Measurements from ENCODE around the gene SLC25A45.
A peak's percentile ranks its signal among the peaks of the same experiment; 100 is the strongest.

The SLC25A45 gene

GRCh38 chr11:65384301-65384889, 1.9 kb upstream of the SLC25A45 start:
- no peak for DNase-seq

DNA sequence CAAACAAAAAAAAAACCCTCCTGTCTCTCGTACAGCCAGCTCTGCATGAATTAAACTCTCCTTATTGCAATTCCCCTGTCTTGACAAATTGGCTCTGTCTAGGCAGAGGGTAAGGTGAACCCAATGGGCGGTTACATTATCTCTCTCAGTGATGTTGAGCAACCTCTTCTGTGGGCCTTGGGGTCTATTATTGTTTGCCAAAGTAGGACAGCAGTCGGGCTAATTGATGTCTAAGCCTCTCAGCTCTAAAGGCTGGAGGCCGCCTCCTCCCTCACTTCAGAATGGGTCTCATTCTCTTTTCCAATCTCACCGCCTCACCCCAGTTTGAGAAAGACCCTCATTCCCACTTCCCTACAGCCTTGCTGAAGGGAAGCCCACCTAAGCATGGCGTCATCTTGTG, 1.3 kb upstream of the SLC25A45 start:
- DNase-seq, result no peak

DNA sequence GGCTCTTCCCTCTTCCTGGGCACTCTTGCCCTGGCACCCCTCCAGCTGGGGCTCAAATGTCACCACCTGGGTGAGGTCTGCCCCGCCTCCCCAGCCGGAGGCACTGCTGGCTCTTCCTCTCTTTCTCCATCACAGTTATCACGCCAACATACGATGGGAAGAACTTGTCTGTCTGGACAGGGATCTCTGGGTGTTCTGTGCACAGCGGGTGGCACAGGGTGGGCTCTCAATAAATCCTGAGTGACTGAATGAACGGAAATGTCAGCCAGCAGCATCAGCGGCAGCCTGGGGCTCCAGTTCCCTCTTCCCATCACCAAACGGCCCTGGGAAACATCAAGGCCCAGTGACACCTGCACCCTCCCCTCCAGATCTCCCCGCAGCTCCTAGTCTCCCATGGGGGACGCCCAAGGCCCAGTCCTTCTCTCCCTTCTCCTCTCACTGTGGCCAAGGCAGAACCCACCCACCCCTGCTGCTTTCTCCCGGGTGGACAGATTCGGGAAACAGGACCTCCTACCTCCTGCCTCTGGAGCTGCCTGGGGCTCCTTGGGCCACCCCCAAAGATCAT, 440 bp upstream of the SLC25A45 start:
- DNase-seq, result peak; percentile 76

DNA sequence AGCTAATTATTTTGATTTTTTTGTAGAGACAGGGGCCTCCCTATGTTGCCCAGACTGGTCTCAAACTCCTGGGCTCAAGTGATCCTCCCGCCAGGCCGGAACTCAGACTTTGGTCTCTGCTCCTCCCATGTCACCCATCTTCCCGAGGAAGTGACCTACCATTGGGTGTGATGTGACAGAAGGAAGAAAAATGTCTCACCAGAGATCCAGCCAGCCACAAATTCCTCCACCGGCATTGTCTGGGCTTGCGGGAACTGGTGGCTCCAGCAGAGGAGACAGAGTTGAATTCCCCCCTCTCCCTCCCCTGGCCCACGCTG, 772 bp downstream of the SLC25A45 start:
- no peak for DNase-seq

DNA sequence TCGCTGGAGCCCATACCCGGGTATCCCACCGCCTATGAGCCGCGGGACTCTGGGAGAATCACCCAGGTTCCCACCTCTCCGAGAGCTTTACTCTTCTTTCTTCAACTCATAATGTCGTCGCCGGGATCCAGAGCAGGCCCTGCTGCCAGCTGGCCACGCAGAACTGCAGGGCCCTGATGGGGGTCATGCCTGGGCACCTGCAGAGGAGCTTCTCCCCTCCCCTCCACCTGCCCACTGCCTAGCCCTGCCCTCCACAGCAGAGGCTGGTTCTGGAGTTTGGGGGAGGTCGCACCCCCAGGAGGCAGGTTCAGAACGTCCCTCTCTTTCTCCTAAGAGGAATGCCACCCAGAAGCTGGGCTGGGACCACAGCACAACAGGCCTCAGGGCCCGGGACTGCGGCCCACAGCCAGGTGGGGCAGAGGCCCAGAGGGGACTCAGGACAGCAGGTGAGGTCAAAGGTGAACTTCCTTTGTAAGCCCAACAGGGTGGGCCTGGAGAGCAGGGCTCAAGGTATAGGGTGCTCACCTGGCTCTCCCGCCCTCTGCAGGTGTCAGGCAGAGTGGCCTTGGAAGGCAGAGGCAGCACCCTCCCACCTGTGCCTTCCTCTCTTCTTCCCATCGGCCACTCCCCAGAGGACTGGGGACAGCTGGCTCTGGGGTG, 1.9 kb downstream of the SLC25A45 start:
- DNase-seq, result no peak

DNA sequence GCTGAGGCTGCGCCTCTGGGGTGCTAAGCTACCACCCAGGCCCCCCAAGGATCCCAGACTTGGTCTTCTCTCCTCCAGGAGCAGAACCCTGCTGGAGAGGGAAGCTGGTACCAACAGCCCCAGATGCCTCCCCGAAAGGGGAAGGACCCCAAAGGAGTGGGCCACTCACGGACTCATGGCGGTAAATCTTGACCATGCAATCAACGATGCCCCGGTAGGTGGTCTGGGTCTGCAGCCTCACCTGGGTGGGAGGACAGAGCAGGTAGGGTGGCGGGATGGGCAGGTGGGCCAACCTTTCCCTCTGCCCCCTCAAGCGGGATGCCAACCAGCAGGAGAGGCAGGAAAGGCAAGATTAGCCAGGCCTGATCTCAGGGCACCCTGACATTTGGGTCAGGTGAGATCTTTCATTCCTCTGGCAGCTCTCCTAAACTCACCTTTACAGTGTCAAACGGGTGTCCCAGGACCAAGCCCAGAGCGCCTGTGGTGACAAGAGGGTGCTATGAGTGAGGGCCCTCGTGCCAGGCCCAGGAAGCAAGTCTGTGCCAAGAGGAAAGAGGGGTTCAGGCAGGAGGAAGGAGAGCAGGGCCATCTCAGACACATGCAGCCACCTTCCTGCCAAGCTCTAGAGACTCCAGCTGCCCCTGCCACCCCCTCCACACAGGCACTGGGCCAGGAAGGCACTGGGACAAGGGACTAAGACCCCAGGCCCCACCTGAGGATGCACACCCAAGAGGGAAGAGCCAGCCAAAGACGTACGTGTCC, 2.6 kb downstream of the SLC25A45 start:
- DNase-seq, result no peak

GRCh38 chr11:65378928-65379638, 3.4 kb downstream of the SLC25A45 start:
- no peak for DNase-seq

DNA sequence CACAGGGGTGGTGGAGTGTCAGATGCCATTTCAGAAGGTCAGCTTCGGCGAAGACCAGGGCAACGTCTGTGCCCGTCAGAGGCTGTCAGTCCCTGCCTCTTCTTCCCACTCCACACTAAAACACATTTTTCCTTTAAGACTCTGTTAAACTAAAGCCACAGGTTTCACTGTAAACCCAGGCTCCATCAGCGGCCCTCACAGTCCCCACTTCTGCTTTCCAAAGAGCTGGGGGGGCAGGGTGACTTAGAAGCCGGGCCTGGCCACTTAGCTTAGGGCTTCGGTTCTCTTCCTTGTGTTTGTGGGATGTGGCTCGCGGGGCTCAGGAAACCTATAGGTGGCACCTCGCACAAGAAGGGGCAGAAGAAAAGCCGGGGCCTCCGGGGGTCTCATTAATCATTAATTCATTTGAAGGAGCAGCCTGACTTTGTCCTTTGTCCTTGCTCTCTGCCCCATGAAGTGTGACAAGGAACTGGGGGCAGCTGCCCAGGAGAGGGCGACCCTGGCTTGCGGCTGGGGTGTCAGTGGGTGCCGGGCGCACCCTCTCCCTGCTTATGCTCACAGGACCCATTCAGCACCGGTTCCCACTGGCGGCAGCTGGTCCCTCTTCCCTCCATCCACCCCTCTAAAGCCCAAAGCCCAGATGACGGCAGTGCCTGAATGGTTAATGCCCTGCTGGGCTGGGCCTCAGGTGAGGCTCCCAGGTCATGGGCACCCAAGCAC, 4.1 kb downstream of the SLC25A45 start:
- no peak for DNase-seq

DNA sequence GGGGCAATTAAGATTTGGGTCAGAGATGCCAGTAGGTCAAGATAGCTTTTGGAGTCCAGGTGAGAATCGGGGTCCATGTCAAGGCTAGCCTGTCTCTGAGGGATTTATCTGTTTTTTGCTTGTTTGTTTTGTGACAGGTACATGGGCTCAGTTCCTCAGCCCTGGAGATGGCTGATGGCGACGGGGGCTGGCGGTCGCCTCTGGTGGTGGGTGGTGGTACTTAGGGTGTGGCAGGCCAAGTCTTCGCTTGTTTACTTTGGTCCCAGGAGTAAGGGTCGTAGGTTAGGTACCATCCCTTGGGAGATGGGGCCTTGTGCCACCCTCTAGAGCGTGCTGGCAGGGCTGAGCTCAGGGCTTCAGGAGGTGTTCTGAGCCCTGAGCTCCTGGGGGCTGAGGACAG, 4.7 kb downstream of the SLC25A45 start:
- DNase-seq, result no peak

DNA sequence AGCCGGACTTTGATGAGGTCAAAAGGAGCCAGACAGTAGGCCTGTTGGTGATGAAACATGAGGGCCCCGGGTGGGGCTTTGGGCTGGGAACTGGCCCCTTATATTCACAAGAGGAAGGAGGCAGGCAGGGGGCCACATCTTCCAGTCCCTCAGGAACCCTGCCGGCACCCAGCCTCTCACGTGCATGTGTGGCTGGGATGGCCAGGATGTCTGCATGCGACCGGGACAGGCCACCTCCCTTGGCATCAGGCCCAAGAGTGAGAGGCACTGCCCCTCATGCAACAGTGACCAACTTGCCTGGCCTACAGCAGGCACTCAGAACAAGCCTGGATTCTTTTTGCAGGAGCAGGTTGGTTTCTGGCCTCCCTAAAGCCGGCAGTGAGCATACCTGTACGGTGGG, 5.4 kb downstream of the SLC25A45 start:
- DNase-seq, result no peak

DNA sequence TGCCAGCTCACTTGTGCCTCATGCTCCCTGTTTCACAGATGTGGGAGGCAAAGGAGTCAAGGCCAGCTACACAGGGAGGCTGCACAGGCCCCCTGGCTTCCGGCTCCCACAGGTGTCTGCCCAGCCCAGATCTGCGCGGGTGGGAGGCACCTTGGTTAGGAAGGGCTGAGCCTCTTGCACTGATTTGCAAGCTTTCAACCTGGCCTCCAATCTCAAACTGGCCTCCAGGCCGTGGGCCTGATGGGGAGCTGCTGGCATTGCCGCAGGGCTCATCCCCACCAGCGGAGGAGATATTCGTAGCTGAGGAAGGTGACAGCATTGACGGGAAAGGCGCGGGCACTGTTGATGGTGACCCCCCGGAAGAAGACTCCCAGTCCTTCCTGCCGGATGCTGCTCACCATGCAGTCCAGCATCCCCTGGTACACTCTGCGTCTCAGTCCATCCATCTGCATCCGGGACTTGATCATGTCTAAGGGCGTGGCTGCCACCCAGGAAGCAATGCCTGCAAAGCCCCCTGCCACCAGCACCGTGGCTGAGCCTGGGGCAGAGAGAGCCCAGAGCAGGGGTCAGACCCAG, 6.2 kb downstream of the SLC25A45 start:
- DNase-seq, result no peak

- DNase-seq, result no peak
These were observed 7.4 kb downstream of the SLC25A45 start for GRCh38 chr11:65375012-65375411.

DNA sequence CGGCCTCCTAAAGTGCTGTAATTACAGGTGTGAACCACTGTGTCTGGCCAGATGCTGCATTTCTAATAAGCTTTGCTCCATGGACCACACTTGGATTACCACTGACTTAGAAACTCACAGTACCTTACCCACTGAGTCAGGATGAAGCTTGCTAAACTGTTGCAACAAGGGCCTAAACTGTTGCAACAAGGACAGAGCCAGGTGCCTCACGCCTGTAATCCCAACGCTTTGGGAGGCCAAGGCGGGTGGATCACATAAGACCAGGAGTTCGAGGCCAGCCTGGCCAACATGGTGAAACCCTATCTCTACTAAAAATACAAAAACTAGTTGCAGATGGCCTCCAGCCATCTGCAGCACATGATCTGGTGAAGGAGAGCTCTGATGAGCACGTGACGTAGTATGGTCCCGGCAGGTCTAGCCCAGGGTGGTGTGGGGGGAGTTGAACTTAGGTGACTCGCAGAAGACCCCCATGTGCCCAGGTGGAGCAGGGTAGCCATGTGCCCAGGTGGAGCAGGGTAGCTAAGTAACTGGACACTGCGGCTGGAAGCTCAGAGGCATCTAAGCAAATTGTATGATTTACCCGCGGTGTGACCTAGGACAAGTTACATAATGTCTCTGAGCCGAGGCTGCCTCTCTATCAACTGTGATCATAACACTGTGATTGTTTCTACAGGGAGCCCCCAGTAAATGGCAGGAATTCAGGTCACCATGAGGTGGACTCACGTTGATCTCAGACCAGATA, 8.4 kb downstream of the SLC25A45 start:
- DNase-seq, result no peak

DNA sequence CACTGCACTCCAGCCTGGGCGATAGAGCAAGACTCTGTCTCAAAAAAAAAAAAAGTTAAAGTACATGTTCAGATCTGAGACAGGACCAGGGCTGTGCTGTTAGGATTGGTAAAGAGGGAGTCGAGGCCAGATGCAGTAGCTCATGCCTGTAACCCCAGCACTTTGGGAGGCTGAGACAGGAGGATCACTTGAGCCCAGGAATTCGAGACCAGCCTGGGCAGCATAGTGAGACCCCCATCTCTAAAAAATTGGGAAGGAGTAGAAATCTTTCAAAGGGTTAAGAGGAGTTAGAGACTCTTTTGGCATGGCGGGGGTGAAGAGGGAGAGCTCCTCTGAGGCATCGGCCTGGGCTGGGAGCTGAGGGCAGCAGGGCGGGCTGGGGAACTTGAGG, 11.8 kb downstream of the SLC25A45 start:
- no peak for DNase-seq

- no peak for DNase-seq
These were observed 16.1 kb downstream of the SLC25A45 start for GRCh38 chr11:65366340-65366773.

DNA sequence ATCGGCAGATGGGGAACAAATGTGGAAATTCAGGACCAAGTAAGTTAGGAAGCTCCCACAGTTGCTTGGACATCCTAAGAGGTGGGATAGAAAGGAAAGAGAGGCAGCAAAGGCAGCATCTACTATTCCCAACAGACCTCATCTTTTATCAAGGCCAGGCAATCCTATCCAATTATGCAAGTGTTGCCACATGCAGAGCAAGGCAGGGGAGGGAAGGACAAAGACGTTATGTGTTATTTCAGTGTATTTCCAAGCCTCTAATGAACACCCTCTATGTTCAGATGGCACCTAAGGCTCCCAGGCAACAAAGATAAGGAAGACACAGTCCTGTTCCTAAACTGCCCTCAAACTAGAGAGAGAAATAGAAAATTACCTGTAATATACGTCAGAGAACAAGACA, 18.7 kb downstream of the SLC25A45 start:
- DNase-seq, result no peak

- no peak for DNase-seq
These were observed 19.5 kb downstream of the SLC25A45 start for GRCh38 chr11:65362966-65363365.

DNA sequence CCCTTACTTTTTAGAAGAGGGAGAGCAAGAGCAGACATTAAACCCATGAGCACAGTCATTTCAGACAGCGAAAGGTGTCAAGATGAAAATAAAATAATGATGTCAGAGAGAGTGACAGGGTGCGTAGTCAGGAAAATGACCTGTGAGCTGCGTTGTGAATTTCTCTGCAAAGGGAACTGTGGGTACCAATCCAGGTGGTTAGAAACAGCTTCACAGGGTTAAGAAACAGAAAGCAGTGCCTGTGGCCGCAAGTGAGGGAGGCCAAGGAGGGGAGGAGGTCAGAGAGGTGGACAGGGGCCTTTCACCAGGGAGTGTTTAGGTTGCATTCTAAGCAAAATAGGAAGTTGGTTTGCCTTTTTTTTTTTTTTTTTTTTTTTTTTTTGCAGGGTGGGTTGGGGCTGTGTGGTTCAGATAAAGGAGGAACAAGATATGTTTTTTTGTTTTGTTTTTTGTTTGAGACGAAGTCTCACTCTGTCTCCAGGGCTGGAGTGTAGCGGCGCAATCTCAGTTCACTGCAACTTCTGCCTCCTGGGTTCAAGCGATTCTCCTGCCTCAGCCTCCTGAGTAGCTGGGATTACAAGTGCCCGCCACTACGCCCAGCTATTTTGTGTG, 20.0 kb downstream of the SLC25A45 start:
- no peak for DNase-seq

- no peak for DNase-seq
These were observed 24.5 kb downstream of the SLC25A45 start for GRCh38 chr11:65357856-65358356.

GRCh38 chr11:65356394-65356972, 26.0 kb downstream of the SLC25A45 start:
- no peak for DNase-seq

Measured in right forelimb (tissue), 1 donor.